IMR-90 (cell line): ENCODE data around the gene ZMAT5. TPM values are rescaled to one million over a fixed set of nuclear protein-coding genes. Genes with fewer than 3 reads are reported as not detected.

Experiments
- ATAC-seq: fragments of 200-7000 bp; cut with Tn5 transposase; 2 replicates; pipeline ENCODE4 v1.9.1; 2020; ENCODE audit warnings: low read depth, mild to moderate bottlenecking, moderate library complexity
- BruUV-seq: library from RNA; stranded (reverse); fragments of 400-500 nt; replicated peaks from 2 replicates; lab custom pipeline; 2021; lab: Mats Ljungman, UMichigan
- CTCF ChIA-PET: fragments of 300-600 bp; formaldehyde crosslinking; extraction: SDS; loops from one replicate; lab custom pipeline; 2021; ENCODE audit warnings: antibody characterized with exemption; lab: Yijun Ruan, JAX
- POLR2A ChIA-PET: fragments of 300-600 bp; sonication (Branson Sonifier 250); formaldehyde crosslinking; loops from one replicate; lab custom pipeline; 2022; ENCODE audit warnings: antibody characterized with exemption; ENCODE audit not compliant: unreplicated experiment; lab: Charles Lee
- DNase-seq: peaks from one replicate; pipeline ENCODE4 v3.0.0; 2013
- H2AFZ ChIP-seq: replicated peaks from 2 replicates; pipeline ENCODE3; 2013; ENCODE audit warnings: low read length, mild to moderate bottlenecking; ENCODE audit not compliant: poor library complexity
- H2AK5ac ChIP-seq: 2 replicates; pipeline ENCODE4 v1.6.1; 2013; ENCODE audit warnings: low read depth, low read length, inconsistent platforms
- H2AK9ac ChIP-seq: replicated peaks from 2 replicates; pipeline ENCODE3; 2013; ENCODE audit warnings: mild to moderate bottlenecking, low read depth, low read length, moderate library complexity; ENCODE audit not compliant: poor library complexity
- H2BK120ac ChIP-seq: 2 replicates; pipeline ENCODE4 v1.6.1; 2013; ENCODE audit warnings: low read depth, low read length, inconsistent platforms
- H2BK15ac ChIP-seq: 3 replicates; pipeline ENCODE4 v1.6.1; 2013; ENCODE audit warnings: low read depth, low read length, inconsistent platforms
- H2BK20ac ChIP-seq: 2 replicates; pipeline ENCODE4 v1.6.1; 2013; ENCODE audit warnings: low read depth, mild to moderate bottlenecking, inconsistent platforms, low read length, moderate library complexity
- H2BK5ac ChIP-seq: 2 replicates; pipeline ENCODE4 v1.6.1; 2013; ENCODE audit warnings: mild to moderate bottlenecking, low read depth, low read length, inconsistent platforms; ENCODE audit not compliant: poor library complexity, severe bottlenecking
- H3K14ac ChIP-seq: replicated peaks from 2 replicates; pipeline ENCODE4 v1.6.1; 2013; ENCODE audit warnings: low read depth, low read length, inconsistent platforms
- H3K18ac ChIP-seq: 2 replicates; pipeline ENCODE4 v1.6.1; 2013; ENCODE audit warnings: low read depth, low read length, control low read depth
- H3K23ac ChIP-seq: 2 replicates; pipeline ENCODE4 v1.6.1; 2013; ENCODE audit warnings: low read depth, low read length, inconsistent platforms
- H3K27ac ChIP-seq: 2 replicates; pipeline ENCODE4 v1.5.1; 2013; ENCODE audit warnings: mild to moderate bottlenecking, control low read depth, low read length; ENCODE audit not compliant: insufficient read depth
- H3K27me3 ChIP-seq: 2 replicates; pipeline ENCODE4 v1.6.1; 2013; ENCODE audit warnings: low read length; ENCODE audit not compliant: control insufficient read depth, insufficient read depth
- H3K36me3 ChIP-seq: 2 replicates; pipeline ENCODE4 v1.6.1; 2013; ENCODE audit warnings: low read length, mixed read lengths; ENCODE audit not compliant: control insufficient read depth, insufficient read depth
- H3K4ac ChIP-seq: 2 replicates; pipeline ENCODE4 v1.6.1; 2013; ENCODE audit warnings: low read depth, low read length, inconsistent platforms
- H3K4me1 ChIP-seq: 2 replicates; pipeline ENCODE4 v1.6.1; 2013; ENCODE audit warnings: low read length, mixed read lengths; ENCODE audit not compliant: control insufficient read depth, insufficient read depth
- H3K4me2 ChIP-seq: 2 replicates; pipeline ENCODE4 v1.6.1; 2013; ENCODE audit warnings: low read depth, mild to moderate bottlenecking, control low read depth, low read length, moderate library complexity
- H3K4me3 ChIP-seq: 2 replicates; pipeline ENCODE4 v1.5.1; 2013; ENCODE audit warnings: low read depth, mild to moderate bottlenecking, control low read depth, low read length, moderate library complexity; ENCODE audit not compliant: insufficient read depth
- H3K56ac ChIP-seq: 2 replicates; pipeline ENCODE4 v1.6.1; 2013; ENCODE audit warnings: low read length, inconsistent platforms; ENCODE audit not compliant: insufficient read depth; ENCODE audit errors: extremely low read depth
- H3K79me1 ChIP-seq, 2 experiments: 2 replicates each; pipeline ENCODE4 v1.6.1; 2013; ENCODE audit warnings: low read length in 2 of 2, inconsistent platforms in 1 of 2, low read depth in 1 of 2
- H3K9ac ChIP-seq: 2 replicates; pipeline ENCODE4 v1.6.1; 2013; ENCODE audit warnings: low read depth, low read length, control low read depth
- H3K9me1 ChIP-seq: 2 replicates; pipeline ENCODE4 v1.6.1; 2013; ENCODE audit warnings: low read length, inconsistent platforms; ENCODE audit not compliant: insufficient read depth
- H3K9me3 ChIP-seq: 2 replicates; pipeline ENCODE4 v1.6.1; 2013; ENCODE audit warnings: low read length; ENCODE audit not compliant: control insufficient read depth, insufficient read depth
- H4K20me1 ChIP-seq: 2 replicates; pipeline ENCODE4 v1.6.1; 2013; ENCODE audit warnings: low read length, inconsistent platforms; ENCODE audit not compliant: insufficient read depth
- H4K5ac ChIP-seq: 2 replicates; pipeline ENCODE4 v1.6.1; 2013; ENCODE audit warnings: mild to moderate bottlenecking, low read depth, low read length, control low read depth
- H4K8ac ChIP-seq, 2 experiments: 2 replicates each; pipeline ENCODE4 v1.6.1; 2013; ENCODE audit warnings: low read depth in 2 of 2, low read length in 2 of 2, control low read depth in 1 of 2, inconsistent platforms in 1 of 2
- H4K91ac ChIP-seq: 2 replicates; pipeline ENCODE4 v1.6.1; 2013; ENCODE audit warnings: low read depth, low read length, inconsistent platforms; ENCODE audit not compliant: insufficient read depth
- POLR2A ChIP-seq: IDR thresholded peaks from 2 replicates; pipeline ENCODE4 v1.6.1; 2012; ENCODE audit warnings: mild to moderate bottlenecking, low read depth, low read length
- WGBS, 2 experiments: methylation state at CpG; one replicate each; pipeline versions ENCODE4 v1.1.5 to v1.1.7; 2013; ENCODE audit warnings: missing lambda C conversion rate in 2 of 2; ENCODE audit not compliant: insufficient read length in 1 of 2; ENCODE audit errors: extremely low coverage in 2 of 2; 5-methylcytosine and 5-hydroxymethylcytosine counted together
- dilution Hi-C: fragments of 300-500 bp; cut with HindIII; formaldehyde crosslinking; loops from one replicate; pipeline ENCODE4 v1.14.3; 2018; ENCODE audit warnings: low sequenced_read_pairs; ENCODE audit not compliant: unreplicated experiment
- in situ Hi-C: fragments of 300-500 bp; cut with MboI; formaldehyde crosslinking; loops from 3 replicates; pipeline ENCODE4 v1.14.3; 2019; ENCODE audit warnings: low sequenced_read_pairs, inconsistent platforms, mixed read lengths
- intact Hi-C: fragments of 100-400 bp; cut with micrococcal nuclease; formaldehyde crosslinking; loops from 2 replicates; pipeline ENCODE4 v1.10.0; 2022
- polyA plus RNA-seq, 3 experiments: library from polyadenylated mRNA; depleted of rRNA; stranded (reverse); fragments of >200 nt; gene quantifications; 2 replicates each; pipeline ENCODE4 v1.2.3, GENCODE V29; 2012; ENCODE audit warnings: low replicate concordance in 1 of 3
- total RNA-seq: library from RNA; depleted of rRNA; stranded (reverse); fragments of >200 nt; gene quantifications from 2 replicates; pipeline ENCODE4 v1.2.3, GENCODE V29; 2012
- TF ChIP-seq, protein P1 (sequence below): fragments of 150-350 bp; IDR thresholded peaks from 2 replicates; pipeline ENCODE4 v1.6.1; 2016; ENCODE audit warnings: low read depth, mild to moderate bottlenecking, low read length, moderate library complexity, borderline replicate concordance

Gene ZMAT5
- total and polyA plus RNA-seq, 2 of the 4 experiments (the other 2 are of a cell fraction), result 21.7 to 31.8 TPM

DNA sequence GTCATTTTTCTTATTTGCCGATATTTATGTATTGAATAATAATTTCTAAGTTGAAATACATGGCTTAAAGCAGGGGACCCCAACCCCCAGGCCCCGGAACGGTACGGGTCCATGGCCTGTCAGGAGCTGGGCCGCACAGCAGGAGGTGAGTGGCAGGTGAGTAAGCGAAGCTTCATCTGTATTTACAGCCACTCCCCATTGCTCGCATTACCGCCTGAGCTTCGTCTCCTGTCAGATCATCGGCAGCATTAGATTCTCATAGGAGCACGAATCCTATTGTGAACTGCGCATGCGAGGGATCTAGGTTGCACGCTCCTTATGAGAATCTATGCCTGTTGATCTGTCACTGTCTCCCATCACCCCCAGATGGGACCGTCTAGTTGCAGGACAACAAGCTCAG is 4.5 kb downstream of the ZMAT5 start:
- no peaks in the 10 kb centered on the region for H3K27me3 ChIP-seq
- no peak overlapping the region for H3K14ac ChIP-seq
- DNase-seq (no peak), ATAC-seq (no peak)
- no CpG with 5 or more reads among the region's 15 CpGs for WGBS, 2 experiments
- peaks cover 9% of the 10 kb centered on the region for H3K9me1 ChIP-seq
- no peak overlapping the region for H2BK20ac ChIP-seq
- H3K56ac ChIP-seq, result no peak overlapping the region
- dilution Hi-C loops, result no loop called here
- no peak overlapping the region for H3K23ac ChIP-seq
- intact Hi-C loops, result no loop called here
- ChIA-PET CTCF (no interaction called here), POLR2A (no interaction called here)
- H4K5ac ChIP-seq, result no peak overlapping the region
- no peak overlapping the region for H3K4me3 ChIP-seq
- no peak overlapping the region for H2BK120ac ChIP-seq
- H2AK9ac ChIP-seq, result no peak overlapping the region
- no peak overlapping the region for H3K4ac ChIP-seq
- H3K9me3 ChIP-seq, result no peaks in the 10 kb centered on the region
- no TSS peak for BruUV-seq
- peaks cover 11 to 34% of the 10 kb centered on the region in 2 experiments for H3K79me1 ChIP-seq
- no peak overlapping the region for H2AK5ac ChIP-seq
- H2BK15ac ChIP-seq, result no peak overlapping the region
- no peak overlapping the region for H3K27ac ChIP-seq
- no peaks in the 10 kb centered on the region; the same call in 1 of the 2 replicates for H4K20me1 ChIP-seq
- H3K18ac ChIP-seq, result no peak overlapping the region
- peaks cover 2% of the 10 kb centered on the region; the same call in 1 of the 2 replicates for H3K4me1 ChIP-seq
- H4K91ac ChIP-seq, result no peak overlapping the region
- TF ChIP-seq POLR2A, result no peak
- TF ChIP-seq, protein P1, sequence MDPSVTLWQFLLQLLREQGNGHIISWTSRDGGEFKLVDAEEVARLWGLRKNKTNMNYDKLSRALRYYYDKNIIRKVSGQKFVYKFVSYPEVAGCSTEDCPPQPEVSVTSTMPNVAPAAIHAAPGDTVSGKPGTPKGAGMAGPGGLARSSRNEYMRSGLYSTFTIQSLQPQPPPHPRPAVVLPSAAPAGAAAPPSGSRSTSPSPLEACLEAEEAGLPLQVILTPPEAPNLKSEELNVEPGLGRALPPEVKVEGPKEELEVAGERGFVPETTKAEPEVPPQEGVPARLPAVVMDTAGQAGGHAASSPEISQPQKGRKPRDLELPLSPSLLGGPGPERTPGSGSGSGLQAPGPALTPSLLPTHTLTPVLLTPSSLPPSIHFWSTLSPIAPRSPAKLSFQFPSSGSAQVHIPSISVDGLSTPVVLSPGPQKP, result no peak
- no peak overlapping the region for H2BK5ac ChIP-seq
- 0 out of 2 replicates have a peak, but pooled peaks cover 2% of the 10 kb centered on the region for H3K36me3 ChIP-seq
- in situ Hi-C loops, result no loop called here
- no peak overlapping the region for H3K9ac ChIP-seq
- H2AFZ ChIP-seq, result no peak overlapping the region
- no peak overlapping the region for H3K4me2 ChIP-seq
- H4K8ac ChIP-seq, result no peak overlapping the region
